Heart left ventricle (tissue), 13 donors: ENCODE data around the gene SYNPO2.

Experiments used
- POLR2A ChIP-seq, 2 donors: fragments of 450-650 bp; IDR thresholded peaks; one replicate each; pipeline ENCODE4 v1.6.1; 2017; ENCODE audit warnings: antibody characterized with exemption in 2 of 2, mild to moderate bottlenecking in 2 of 2, moderate library complexity in 2 of 2
- TF ChIP-seq, protein P1 (sequence below), 12 donors: fragments of 200-600 bp; sonication (generic) in 4 of 12; IDR thresholded peaks; one replicate each; pipeline versions ENCODE4 v1.5.0 to v1.8.0; 2018 to 2022; ENCODE audit warnings: antibody characterized with exemption in 12 of 12, mild to moderate bottlenecking in 5 of 12
- donor health status: ischemic (EF 13 %, LVEDD 7.1; RV severe dilation, severe dysfunction).
- donor health status: DM: no; HTN: yes; CAD: no.
- donor health status: DM: no; HTN: no; CAD: no.
- donor health status: ischemic (EF 25% LVEDD 6.9; RV normal size, moderate dysfunction).
- donor health status: ischemic (EF 25% LVEDD 5.7; RV mildly dilated, moderate dysfunction).
- donor health status: ischemic (EF 35%, LVEDD 5.7; RV mildly dilated, moderate dysfunction).
- donor health status: nonischemic (EF 11% LVEDD 7.7; RV severe dilation, severe dysfunction).
- donor health status: DM: yes; HTN: yes; CAD: no.
- donor health status: PGD.
- donor health status: ischemic (EF 29% LVEDD 5.4; RV normal size, mild dysfunction).
- donor health status: nonischemic (EF 23%, LVEDD 6.1; RV moderate dilation, normal function).

DNA sequence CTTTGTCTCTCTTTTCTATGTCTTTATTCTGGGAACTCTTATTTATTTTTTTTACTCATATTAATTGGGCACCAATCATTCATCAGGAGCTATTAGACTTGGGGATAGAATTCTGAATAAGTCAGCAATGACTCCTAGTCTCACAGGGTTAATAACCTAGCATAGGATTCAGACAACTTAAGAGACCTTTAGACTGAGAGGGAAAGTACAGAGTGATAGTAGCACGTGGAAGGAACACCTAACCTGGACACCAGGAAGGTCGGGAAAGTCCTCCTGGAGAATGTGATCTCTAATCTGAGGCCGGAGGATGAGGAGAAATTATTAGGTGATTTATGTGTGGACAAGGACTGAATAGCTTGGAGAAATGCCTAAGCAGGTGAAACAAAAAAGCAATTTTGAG is 3.9 kb upstream of the SYNPO2 start:
- TF ChIP-seq, protein P1, sequence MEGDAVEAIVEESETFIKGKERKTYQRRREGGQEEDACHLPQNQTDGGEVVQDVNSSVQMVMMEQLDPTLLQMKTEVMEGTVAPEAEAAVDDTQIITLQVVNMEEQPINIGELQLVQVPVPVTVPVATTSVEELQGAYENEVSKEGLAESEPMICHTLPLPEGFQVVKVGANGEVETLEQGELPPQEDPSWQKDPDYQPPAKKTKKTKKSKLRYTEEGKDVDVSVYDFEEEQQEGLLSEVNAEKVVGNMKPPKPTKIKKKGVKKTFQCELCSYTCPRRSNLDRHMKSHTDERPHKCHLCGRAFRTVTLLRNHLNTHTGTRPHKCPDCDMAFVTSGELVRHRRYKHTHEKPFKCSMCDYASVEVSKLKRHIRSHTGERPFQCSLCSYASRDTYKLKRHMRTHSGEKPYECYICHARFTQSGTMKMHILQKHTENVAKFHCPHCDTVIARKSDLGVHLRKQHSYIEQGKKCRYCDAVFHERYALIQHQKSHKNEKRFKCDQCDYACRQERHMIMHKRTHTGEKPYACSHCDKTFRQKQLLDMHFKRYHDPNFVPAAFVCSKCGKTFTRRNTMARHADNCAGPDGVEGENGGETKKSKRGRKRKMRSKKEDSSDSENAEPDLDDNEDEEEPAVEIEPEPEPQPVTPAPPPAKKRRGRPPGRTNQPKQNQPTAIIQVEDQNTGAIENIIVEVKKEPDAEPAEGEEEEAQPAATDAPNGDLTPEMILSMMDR (IDR thresholded peaks at IDR 0.05), result no peak
- TF ChIP-seq POLR2A (IDR thresholded peaks at IDR 0.05), result no peak
